Caco-2 (cell line): ENCODE data around the gene TRIM15. TPM values are rescaled to one million over a fixed set of nuclear protein-coding genes. Genes with fewer than 3 reads are reported as not detected.

Source experiments
- BruUV-seq: library from RNA; stranded (reverse); fragments of 400-500 nt; replicated peaks from 2 replicates; lab custom pipeline; 2021; lab: Mats Ljungman, UMichigan
- CTCF ChIA-PET: fragments of 300-600 bp; sonication (Branson Sonifier 250); formaldehyde crosslinking; loops from one replicate; lab custom pipeline; 2022; ENCODE audit warnings: antibody characterized with exemption; lab: Charles Lee
- POLR2A ChIA-PET: fragments of 300-600 bp; sonication (Branson Sonifier 250); formaldehyde crosslinking; loops from one replicate; lab custom pipeline; 2022; ENCODE audit warnings: antibody characterized with exemption; lab: Charles Lee
- DNase-seq, 2 experiments: peaks; one replicate each; pipeline versions ENCODE4 v3.0.0 to v3.0.0-alpha.2; 2020 to 2022
- H3K27me3 ChIP-seq: replicated peaks from 2 replicates; pipeline ENCODE4 v1.6.0; 2011; ENCODE audit warnings: low read length; ENCODE audit not compliant: control insufficient read depth, insufficient read depth
- H3K36me3 ChIP-seq: 2 replicates; pipeline ENCODE4 v1.5.1; 2011; ENCODE audit warnings: low read length; ENCODE audit not compliant: control insufficient read depth, insufficient read depth
- H3K4me1 ChIP-seq: fragments of 250-450 bp; sonication (Bioruptor Pico); 2 replicates; pipeline ENCODE4 v1.5.1; 2020; ENCODE audit warnings: mild to moderate bottlenecking
- H3K4me3 ChIP-seq: 2 replicates; pipeline ENCODE4 v1.5.1; 2011; ENCODE audit warnings: low read depth, mild to moderate bottlenecking, control low read depth, low read length
- H3K9me3 ChIP-seq: fragments of 250-450 bp; sonication (Bioruptor Pico); 2 replicates; pipeline ENCODE4 v1.5.1; 2020; ENCODE audit warnings: mild to moderate bottlenecking, moderate library complexity
- H3K27ac Mint-ChIP-seq: one replicate; pipeline ENCODE4 v1.8.0; 2022; ENCODE audit warnings: mixed read lengths; ENCODE audit not compliant: unreplicated experiment
- H3K27me3 Mint-ChIP-seq: one replicate; pipeline ENCODE4 v1.8.0; 2022; ENCODE audit warnings: mixed read lengths; ENCODE audit not compliant: insufficient read depth, unreplicated experiment
- H3K36me3 Mint-ChIP-seq: one replicate; pipeline ENCODE4 v1.8.0; 2022; ENCODE audit warnings: mild to moderate bottlenecking, mixed read lengths; ENCODE audit not compliant: insufficient read depth, unreplicated experiment
- H3K4me1 Mint-ChIP-seq: one replicate; pipeline ENCODE4 v1.8.0; 2022; ENCODE audit warnings: low read depth, mixed read lengths; ENCODE audit not compliant: unreplicated experiment
- H3K4me3 Mint-ChIP-seq: one replicate; pipeline ENCODE4 v1.8.0; 2022; ENCODE audit warnings: mild to moderate bottlenecking, moderate library complexity, mixed read lengths; ENCODE audit not compliant: unreplicated experiment
- H3K9me3 Mint-ChIP-seq: one replicate; pipeline ENCODE4 v1.8.0; 2022; ENCODE audit warnings: mixed read lengths; ENCODE audit not compliant: unreplicated experiment
- CTCF ChIP-seq, 2 experiments: fragments of 200-600 bp in 1 of 2; IDR thresholded peaks; 1 replicate in 1 of 2; 2 replicates in 1 of 2; pipeline versions ENCODE4 v1.5.1 to v1.8.0; 2011 to 2022; ENCODE audit warnings: antibody characterized with exemption in 1 of 2, control low read depth in 1 of 2, inconsistent platforms in 1 of 2, low read depth in 1 of 2, low read length in 1 of 2, mild to moderate bottlenecking in 1 of 2, moderate library complexity in 1 of 2; ENCODE audit not compliant: insufficient read depth in 1 of 2, severe bottlenecking in 1 of 2, unreplicated experiment in 1 of 2
- intact Hi-C: fragments of 100-400 bp; cut with micrococcal nuclease; formaldehyde crosslinking; loops from one replicate; pipeline ENCODE4 v1.10.0; 2022; ENCODE audit not compliant: unreplicated experiment
- total RNA-seq: library from RNA; stranded (reverse); gene quantifications from 2 replicates; pipeline ENCODE4 v1.2.3, GENCODE V29; 2022

TRIM15 gene
- total RNA-seq, 1 experiment from 2014 or later, result 6.9 TPM

- no TSS peak for BruUV-seq
- H3K36me3 Mint-ChIP-seq, result no peaks in the 10 kb centered on the region
- H3K27me3 Mint-ChIP-seq, result no peaks in the 10 kb centered on the region
- no peak overlapping the region for H3K4me3 Mint-ChIP-seq
- Histone ChIP-seq H3K27me3 (no peaks in the 10 kb centered on the region), H3K36me3 (peaks cover 3% of the 10 kb centered on the region), H3K4me3 (no peak overlapping the region), H3K4me1 (no peaks in the 10 kb centered on the region), H3K9me3 (no peaks in the 10 kb centered on the region)
- peaks cover 12% of the 10 kb centered on the region for H3K4me1 Mint-ChIP-seq
- no peak for TF ChIP-seq CTCF (IDR thresholded peaks at IDR 0.05; ENCODE audit: insufficient read depth in 1 of 2, low read depth in 1 of 2, low read length in 1 of 2, severe bottlenecking in 1 of 2, unreplicated experiment in 1 of 2)
- no peak overlapping the region for H3K27ac Mint-ChIP-seq
- ChIA-PET POLR2A (no interaction called here), CTCF (interaction anchor here (0.6 kb wide), 1 partner anchor 51 kb away, joined by 4 read pairs; no protein-coding TSS in a partner anchor)
- H3K9me3 Mint-ChIP-seq, result no peaks in the 10 kb centered on the region
- intact Hi-C loops, result no loop called here
- no peak for DNase-seq
Observed at GRCh38 chr6:30167101-30167500, 3.8 kb downstream of the TRIM15 start.

GRCh38 chr6:30168741-30169140, 5.4 kb downstream of the TRIM15 start:
- no peak for TF ChIP-seq CTCF (IDR thresholded peaks at IDR 0.05; ENCODE audit: insufficient read depth in 1 of 2, low read depth in 1 of 2, low read length in 1 of 2, severe bottlenecking in 1 of 2, unreplicated experiment in 1 of 2)
- DNase-seq, result no peak
- BruUV-seq, result no TSS peak
- ChIA-PET CTCF (no interaction called here), POLR2A (no interaction called here)
- Histone ChIP-seq H3K27me3 (no peaks in the 10 kb centered on the region), H3K9me3 (no peaks in the 10 kb centered on the region), H3K36me3 (peaks cover 3% of the 10 kb centered on the region), H3K4me3 (no peak overlapping the region), H3K4me1 (no peaks in the 10 kb centered on the region)
- H3K4me3 Mint-ChIP-seq, result no peak overlapping the region
- intact Hi-C loops, result no loop called here
- H3K4me1 Mint-ChIP-seq, result peaks cover 7% of the 10 kb centered on the region
- no peaks in the 10 kb centered on the region for H3K27me3 Mint-ChIP-seq
- no peak overlapping the region for H3K27ac Mint-ChIP-seq
- H3K9me3 Mint-ChIP-seq, result no peaks in the 10 kb centered on the region
- no peaks in the 10 kb centered on the region for H3K36me3 Mint-ChIP-seq

- H3K9me3 ChIP-seq, result no peaks in the 10 kb centered on the region
- no peaks in the 10 kb centered on the region for H3K27me3 ChIP-seq
- no peak overlapping the region for H3K4me3 ChIP-seq
- BruUV-seq, result no TSS peak
- CTCF ChIA-PET, result no interaction called here
- H3K4me1 Mint-ChIP-seq, result no peaks in the 10 kb centered on the region
- TF ChIP-seq CTCF (IDR thresholded peaks at IDR 0.05; ENCODE audit: insufficient read depth in 1 of 2, low read depth in 1 of 2, low read length in 1 of 2, severe bottlenecking in 1 of 2, unreplicated experiment in 1 of 2), result peak; percentile 70 to 80
- no peaks in the 10 kb centered on the region for H3K36me3 Mint-ChIP-seq
- no peak overlapping the region for H3K27ac Mint-ChIP-seq
- H3K4me3 Mint-ChIP-seq, result no peak overlapping the region
- peaks cover 3% of the 10 kb centered on the region for H3K36me3 ChIP-seq
- POLR2A ChIA-PET, result no interaction called here
- peak in 1 of 2 experiments; percentile 51 for DNase-seq
- no peaks in the 10 kb centered on the region for H3K4me1 ChIP-seq
- H3K9me3 Mint-ChIP-seq, result no peaks in the 10 kb centered on the region
- H3K27me3 Mint-ChIP-seq, result no peaks in the 10 kb centered on the region
- intact Hi-C loops, result loop anchor here (1.0 kb wide), 3 partner anchors 21 to 67 kb away; no protein-coding TSS in a partner anchor
Observed at GRCh38 chr6:30169658-30170614, 6.6 kb downstream of the TRIM15 start.
